Endometrial microvascular endothelial cells (primary cell): ENCODE results near the gene RASAL2. TPM values are rescaled to one million over a fixed set of nuclear protein-coding genes. Genes with fewer than 3 reads are reported as not detected.
"Not testable (repeated sequence)": the region's sequence is repeated elsewhere in the genome, so short reads cannot be mapped to it uniquely, and the experiment has no call there.

Source experiments
- in situ Hi-C: cut with HindIII; loops from 2 replicates; pipeline ENCODE4 v1.10.0; 2017; ENCODE audit warnings: low sequenced_read_pairs, low pct_unique_long_range_greater_than_20kb; ENCODE audit errors: inconsistent ontology term
- total RNA-seq: library from RNA; depleted of rRNA; stranded (reverse); fragments of >200 nt; gene quantifications from one replicate; pipeline ENCODE4 v1.2.3, GENCODE V29; 2015; ENCODE audit errors: inconsistent ontology term

RASAL2 gene
- total RNA-seq, 1 donor from 2014 or later = 11.8 TPM

DNA sequence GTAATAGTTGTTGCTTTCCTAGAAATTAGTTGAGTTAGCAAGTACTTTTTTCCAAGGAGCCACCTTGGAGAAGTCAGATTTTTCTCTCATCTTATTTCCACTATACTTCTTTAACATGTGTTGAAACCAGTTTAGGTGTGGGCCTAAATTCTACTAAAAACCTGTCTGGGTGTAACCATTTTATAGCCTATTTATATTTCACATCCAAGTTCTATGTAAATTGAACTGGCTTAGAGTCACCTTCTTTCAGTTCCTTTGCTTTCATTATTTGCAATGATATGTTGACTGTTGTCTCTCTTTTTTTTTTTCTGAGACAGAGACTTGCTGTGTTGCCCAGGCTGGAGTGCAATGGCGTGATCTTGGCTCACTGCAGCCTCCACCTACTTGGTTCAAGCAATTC is 207.2 kb downstream of the RASAL2 start:
- in situ Hi-C loops = no loop called here

DNA sequence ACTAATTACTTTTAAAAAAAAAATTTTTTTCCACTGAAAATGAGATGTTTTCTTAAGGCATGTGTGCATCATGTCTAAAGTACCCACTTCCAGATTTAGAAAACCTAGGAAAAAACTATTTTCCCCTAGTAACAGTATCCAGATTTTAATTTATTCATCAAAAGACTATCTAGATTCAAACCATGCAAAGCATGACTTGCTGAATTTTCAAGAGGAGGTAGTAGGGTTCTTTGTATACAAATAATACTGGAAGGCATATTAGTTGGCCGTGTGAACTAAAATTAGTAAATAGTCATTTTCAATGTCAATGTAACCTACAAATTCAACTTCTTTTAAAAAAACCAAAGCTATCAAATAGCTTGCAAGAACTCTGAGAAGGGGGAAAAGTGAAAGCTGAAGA is 213.4 kb downstream of the RASAL2 start:
- in situ Hi-C loops = no loop called here

DNA sequence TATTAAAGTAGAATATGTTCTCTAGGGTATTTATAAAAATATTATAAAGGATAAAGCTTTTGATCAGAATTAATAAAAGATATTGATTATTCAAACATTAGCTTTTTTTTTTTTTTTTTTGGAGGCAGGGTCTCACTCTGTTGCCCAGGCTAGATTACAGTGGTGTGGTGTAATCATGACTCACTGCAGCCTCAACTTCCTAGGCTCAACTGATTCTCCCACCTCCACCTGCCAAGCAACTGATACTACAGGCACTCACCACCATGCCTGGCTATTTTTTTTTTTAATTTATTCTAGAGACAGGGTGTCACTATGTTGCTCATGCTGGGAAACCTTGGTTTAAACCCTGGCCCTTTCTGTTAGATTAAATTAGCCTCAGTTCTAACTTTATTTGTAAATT is 214.5 kb downstream of the RASAL2 start:
- in situ Hi-C loops = no loop called here

DNA sequence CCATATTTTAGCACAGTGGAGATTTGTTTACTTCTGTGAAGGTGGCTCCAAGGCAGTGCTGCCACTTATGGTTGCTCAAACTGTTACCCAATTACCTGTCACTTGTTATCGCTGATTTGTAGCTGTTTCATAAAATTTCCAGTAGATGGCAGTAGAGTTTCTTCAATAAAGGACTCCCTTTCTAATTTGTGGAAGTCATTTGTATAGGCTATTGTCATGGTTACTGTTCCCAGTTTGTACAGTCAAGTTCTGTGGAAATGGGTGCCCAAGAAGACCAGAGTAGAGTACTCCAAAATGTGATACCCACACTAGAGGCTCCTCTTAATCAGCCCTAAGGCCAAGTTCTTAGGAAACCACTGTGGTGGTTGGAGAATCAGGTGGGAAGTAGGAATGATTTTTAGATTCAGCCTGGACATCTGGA is 216.8 kb downstream of the RASAL2 start:
- in situ Hi-C loops = no loop called here

DNA sequence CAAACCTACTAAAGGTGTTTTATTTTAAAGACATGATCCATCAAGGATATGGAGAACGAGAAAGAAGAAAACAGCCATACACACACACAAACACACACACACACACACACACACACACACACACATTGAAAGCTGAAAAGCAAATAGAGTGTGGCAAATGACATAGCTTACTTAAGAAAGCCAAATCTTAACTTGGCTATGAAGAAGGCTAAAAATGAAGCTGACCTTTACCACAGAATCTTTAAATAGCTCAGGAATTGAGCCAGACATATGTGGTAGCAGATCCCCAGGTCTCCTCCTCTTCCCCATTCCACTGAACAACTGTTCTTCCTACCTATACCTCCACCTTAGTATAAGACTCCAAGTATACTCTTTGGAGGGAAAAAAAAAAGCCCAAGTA is 217.3 kb downstream of the RASAL2 start:
- in situ Hi-C loops = no loop called here

DNA sequence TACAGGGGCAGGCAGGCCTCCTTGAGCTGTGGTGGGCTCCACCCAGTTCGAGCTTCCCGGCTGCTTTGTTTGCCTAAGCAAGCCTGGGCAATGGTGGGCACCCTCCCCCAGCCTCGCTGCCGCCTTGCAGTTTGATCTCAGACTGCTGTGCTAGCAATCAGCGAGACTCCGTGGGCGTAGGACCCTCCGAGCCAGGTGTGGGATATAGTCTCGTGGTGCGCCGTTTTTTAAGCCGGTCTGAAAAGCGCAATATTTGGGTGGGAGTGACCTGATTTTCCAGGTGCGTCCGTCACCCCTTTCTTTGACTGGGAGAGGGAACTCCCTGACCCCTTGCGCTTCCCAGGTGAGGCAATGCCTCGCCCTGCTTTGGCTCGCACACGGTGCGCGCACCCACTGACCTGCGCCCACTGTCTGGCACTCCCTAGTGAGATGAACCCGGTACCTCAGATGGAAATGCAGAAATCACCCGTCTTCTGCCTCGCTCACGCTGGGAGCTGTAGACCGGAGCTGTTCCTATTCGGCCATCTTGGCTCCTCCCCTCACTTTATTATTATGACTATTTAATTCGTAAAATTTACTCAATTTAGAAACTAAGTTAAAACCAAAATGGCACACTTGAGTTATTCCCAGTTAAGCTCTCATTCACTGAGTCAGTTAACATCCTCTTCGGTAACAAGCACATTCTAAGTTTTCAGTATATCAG is 226.5 kb downstream of the RASAL2 start:
- in situ Hi-C loops = not testable (repeated sequence)

DNA sequence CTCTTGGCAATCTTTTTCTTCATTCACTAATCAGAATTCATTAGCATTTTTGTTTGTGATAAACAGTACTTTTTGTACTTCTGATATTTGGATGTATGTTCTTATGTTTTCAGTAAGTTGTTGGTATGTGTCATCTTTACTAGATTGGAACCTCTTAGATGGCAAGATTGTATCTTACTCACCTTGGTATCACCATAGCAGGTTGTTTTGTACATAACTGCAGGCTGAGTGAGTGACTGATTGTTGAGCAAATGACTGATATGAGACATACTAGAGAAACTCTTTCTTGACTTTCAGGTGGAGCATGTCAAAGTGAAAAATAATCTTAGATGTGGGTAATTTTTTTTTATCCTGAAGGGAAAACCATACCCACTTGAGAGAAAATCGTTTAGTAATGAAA is 229.2 kb downstream of the RASAL2 start:
- in situ Hi-C loops = no loop called here

DNA sequence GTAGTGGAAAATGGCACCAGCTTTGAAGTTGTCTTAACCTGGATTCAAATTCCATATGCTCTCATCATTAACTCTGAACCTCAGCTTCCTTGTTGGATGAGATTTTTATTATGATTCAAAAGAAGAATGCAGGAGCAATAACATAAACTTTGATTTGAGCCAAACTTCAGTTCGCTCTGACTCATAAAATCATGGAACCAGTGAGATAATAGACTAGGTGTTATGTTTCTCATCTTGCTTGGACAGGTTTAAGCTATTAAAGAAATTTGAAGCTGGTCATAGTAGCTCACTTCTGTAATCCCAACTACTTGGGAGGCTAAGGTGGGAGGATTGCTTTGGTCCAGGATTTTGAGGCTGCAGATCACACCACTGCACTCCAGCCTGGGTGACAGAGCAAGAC is 230.1 kb downstream of the RASAL2 start:
- in situ Hi-C loops = no loop called here

DNA sequence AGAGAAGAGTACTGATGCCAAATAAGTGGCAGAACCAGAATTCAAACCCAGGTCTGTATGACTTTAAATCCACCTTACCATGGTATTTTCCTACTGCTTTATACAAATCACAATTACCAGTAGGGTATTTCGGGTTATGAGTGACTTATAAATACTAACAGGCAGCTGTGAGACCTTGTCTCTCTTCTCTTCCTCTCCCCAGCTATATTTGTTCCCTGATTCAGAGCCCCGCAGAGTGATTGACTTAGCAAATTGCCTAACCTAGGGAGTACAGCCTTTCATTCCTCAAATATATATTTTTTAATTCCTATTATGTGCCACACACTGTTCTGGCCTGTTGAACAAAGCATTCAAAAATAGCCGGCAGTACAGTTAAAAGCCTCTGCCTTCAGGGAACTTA is 234.8 kb downstream of the RASAL2 start:
- in situ Hi-C loops = no loop called here

DNA sequence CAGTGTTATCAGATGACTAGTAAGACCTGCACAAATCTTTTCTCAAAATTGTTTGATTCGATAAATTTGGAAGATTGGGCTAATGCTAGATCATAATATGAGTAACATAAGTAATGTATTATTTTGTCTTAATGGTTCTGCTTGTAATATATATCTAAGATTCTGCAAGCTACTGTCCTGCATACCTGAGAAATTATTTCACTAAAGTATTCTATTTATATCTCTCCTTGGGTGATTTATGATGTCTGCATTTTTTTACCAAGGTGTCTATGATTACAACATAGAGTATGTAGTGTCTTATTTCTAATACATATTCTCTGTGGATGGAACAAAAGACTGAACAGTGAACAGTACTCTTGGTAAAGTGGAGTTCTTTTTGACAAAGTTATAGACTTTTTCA is 236.2 kb downstream of the RASAL2 start:
- in situ Hi-C loops = no loop called here

DNA sequence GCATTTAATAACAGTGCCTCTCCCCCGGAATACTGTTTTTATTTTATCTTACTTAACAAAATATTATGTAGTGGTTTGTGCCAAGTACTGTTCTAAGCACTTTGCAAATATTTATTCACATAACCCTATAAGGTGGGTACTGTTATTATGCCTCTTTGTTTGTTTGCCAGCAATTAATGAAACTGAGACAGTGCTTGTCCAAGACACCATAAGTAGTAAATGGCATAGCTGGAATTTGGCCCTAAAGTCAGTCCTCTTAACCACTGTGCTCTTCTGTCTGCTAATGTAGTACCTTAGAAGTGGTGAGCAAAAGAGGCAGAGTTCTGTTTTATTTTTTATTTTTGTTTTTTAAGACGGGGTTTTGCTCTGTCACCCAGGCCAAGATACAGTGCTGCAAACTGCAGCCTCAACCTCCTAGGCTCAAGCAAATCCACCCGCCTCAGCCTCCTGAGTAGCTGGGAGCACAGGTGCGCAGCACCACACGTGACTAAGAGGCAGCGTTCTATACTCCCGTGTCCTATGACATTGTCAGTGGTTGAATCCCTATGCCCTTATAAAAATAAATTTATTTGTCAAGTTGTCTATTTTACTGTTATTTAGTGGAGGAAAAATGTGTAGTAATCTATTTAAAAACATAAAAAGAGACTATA is 237.1 kb downstream of the RASAL2 start:
- in situ Hi-C loops = no loop called here

DNA sequence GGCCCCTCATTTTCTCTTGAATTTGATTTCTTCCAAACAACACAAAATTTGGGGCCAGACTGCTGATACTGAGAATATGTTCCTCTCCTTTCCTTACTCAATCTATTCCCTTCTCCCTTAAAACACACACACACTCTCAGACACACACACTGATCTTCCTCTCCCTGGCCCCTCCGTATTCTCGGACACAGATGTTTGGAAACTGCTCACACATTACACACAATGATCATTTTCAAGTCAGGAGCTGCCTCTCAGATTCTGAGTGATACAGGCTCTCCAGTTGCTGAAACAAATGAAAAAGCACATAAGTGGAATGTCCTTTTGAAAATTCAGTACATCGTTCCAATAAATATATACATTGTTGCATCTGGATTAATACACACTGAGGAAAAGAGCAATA is 241.5 kb downstream of the RASAL2 start:
- in situ Hi-C loops = no loop called here

DNA sequence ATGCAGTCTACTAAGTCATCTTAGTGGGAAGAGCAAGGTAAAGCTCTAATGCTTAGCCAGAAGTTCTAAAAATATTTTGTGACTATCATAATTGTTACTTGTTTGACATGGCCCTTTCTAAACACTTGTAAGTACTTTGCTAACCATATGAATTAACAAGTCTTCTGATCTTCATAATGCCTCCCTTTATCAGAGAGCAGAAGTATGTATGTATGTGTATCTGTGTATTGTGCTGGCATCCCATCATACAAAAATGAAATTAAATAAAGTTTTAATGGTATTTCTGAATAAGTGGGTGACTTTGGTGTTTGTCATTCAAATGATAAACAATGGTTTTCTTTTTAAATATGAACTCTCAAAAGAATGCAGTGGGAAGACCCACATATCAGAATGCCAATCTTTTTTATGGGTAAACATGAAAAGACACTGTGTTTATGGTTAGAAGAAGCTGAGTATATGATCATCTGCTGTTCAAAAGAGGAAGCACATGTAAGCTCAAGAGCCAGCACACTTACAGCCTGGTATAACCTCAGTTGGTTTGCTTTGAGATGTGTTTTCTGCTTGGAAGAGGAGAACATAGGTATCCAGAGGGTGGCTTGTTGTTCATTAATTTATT is 243.3 kb downstream of the RASAL2 start:
- in situ Hi-C loops = no loop called here

DNA sequence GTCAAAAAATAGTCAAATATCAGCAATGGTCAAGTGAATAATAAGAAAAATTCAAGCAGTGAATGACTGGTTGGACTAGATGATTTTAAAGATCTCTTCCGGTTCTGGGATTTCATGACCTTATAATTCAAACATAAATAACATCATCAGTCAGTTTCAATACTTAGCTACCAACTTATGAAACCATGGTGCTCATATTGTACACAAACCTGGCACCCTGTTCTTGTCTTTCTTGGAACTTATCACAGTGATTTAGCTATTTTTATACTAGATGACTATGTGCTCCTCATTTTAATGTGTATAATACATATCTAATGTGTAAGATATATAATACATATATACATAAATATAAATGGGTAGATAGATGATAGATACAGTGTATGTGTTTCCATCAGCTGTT is 245.9 kb downstream of the RASAL2 start:
- in situ Hi-C loops = no loop called here

DNA sequence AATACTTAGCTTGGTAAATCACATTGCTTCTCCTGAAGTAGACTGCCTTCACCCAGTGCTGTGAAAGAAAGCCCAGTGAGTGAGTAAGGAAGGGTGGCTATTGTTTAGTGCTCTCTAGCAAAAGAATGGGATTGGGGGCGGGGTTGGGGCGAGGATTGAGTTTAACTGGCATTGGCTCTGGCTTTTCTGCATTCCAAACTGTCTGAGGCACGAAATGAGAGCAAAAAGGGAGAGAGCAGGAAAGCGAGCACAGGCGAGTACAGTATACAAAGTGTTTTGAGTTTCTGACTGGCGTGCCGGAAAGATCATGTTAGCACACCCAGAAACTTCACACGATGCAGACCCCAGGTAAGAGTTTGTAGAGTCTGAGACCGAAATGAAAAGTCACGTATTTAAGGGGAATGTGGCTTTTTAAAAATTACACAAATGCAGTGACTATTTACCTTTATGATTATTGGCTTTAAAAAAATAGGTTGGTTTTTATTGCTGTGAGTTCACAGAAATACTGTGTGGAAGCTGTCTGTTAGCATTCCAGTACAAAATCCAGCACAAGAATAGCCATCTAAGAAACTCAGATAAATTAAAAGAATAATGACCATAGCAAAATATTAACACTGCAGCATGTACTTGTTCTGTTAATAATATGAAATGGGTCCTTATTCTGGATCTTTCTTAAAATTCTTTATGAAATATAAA is 247.5 kb downstream of the RASAL2 start:
- in situ Hi-C loops = no loop called here

DNA sequence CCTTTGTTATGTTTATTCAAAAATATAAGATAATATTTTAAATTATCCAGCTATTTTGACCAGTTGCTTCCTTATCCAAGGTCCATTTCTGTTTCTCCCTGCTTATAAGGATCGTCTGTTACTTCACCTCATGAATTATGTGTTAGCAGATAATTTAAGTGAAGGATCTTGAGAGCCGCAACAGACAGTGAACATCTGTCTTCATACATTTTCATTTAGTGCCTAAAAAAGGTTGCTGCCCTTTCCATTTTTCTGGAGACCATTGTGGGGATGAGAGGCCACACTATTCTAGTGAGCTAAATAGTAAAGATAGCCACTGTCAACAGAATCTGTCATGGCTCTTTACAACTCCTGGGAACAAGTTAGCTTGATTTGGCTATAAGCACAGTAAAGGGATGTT is 248.8 kb downstream of the RASAL2 start:
- in situ Hi-C loops = no loop called here

DNA sequence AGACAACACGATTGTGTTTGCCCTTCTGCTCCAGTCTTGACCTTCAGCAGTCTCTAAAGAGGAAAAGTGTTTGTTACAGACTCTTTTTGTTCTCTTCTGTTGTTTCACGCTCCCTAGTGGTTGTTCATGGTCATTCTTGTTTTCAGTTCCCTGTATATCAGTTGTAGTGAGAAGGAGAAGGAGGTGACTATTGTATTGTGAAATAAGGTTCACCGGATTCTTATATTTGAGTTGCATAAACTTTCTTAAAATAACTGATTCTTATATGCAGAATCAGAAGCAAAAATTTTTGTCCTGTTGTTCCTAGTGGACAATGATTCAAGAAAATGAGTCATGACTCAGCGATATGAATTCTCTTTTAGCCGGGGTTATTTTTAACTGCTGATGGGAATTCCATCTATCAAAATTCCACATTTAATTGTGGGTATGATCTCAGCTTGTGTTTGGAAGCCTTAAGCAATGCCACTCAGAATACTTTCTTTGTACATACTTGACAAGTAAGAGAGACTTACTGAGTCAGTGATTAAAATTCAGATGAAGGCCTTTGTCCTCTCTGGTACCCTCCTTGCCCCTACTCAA is 250.7 kb downstream of the RASAL2 start:
- in situ Hi-C loops = no loop called here

DNA sequence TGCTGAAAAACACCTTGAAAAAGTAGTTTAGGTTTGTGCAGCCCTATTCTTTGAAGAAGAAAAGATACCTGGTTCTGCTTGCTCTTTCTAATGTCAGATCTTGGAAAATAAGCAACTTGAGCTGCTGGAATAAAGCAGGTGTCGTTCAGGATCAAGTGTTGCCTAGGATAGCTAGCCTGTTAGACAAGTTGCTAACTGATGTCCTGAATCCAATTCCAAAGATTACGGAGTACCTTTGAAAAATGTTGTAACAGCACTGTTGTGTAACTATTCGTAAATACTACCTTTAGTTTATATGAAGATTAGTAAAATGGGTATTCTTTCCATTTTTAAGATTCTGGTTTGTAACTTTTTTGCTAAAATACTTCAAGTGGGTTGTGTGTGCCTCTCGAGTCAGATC is 251.3 kb downstream of the RASAL2 start:
- in situ Hi-C loops = no loop called here

DNA sequence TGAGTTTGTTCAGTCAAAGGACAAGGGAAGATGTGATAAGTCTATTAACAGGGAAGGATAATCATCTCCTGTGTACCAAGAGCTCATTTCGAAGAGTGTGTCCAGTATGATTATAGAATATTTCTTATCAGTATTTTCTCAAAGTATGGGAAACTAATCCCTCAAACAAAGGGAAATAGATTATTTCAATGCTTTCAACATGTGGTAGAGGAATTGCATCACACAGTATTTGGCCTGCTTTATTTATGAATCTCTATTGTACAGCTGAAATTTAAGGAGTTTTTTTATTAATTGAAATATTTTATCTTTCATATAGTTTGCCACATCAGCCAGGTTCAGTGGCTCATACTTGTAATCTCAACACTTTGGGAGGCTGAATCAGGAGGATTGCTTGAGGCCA is 251.9 kb downstream of the RASAL2 start:
- in situ Hi-C loops = no loop called here

DNA sequence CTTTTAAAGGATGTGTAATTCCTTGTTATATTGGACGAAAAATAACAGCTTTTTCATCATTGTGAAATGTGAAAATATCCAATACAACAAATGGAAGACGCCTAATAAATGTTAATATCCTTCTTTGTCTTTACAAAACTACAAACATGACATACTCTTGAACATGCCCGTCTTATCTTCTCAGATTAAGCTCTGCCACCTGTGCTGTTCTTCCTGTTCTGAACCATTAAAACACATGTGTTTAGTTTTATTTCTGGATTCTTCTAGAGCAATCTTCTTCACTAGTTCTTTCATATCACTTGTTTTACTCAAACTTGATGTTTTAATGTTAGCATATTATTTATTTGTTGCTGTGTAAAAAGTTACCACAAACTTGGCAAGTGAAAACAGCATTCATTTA is 255.9 kb downstream of the RASAL2 start:
- in situ Hi-C loops = no loop called here
